ENCODE results near the gene TTC39A. TPM values are rescaled to one million over a fixed set of nuclear protein-coding genes. Genes with fewer than 3 reads are reported as not detected.
A peak's percentile ranks its signal among the peaks of the same experiment; 100 is the strongest.

TTC39A gene
- total RNA-seq, 3 donors from 2014 or later: 32.3 to 95.1 (median 87.0) TPM

GRCh38 chr1:51328926-51329325, 1.4 kb downstream of the TTC39A start:
- DNase-seq: no peak
- peak; percentile 41 for ATAC-seq
- Histone ChIP-seq H3K4me1 (ENCODE audit: low read depth) (peaks cover 11% of the 10 kb centered on the region), H3K36me3 (ENCODE audit: low read depth) (no peaks in the 10 kb centered on the region), H3K9me3 (no peaks in the 10 kb centered on the region), H3K4me3 (no peak overlapping the region)
- intact Hi-C loops (cut with DNase I, micrococcal nuclease): no loop called here
- no peak for TF ChIP-seq CTCF (IDR thresholded peaks at IDR 0.05)

DNA sequence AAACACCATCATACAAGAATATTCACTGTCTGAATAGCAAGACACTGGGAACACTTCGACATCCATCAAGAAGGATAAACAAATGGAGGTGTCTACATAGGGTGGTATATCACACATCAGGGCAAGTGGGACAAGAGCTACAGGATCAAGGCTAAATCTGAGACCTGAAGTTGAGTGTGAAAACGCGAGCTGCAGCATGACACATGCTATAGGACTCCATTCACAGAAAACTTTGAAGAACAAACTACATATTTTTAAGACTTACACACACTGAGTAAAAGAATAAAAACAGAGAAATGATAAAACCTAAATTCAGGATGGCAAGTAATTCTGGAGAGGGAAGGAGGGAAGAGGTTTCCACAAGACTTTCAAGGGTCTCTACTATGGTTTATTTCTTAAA, 2.1 kb downstream of the TTC39A start:
- no peak overlapping the region for H3K4me3 ChIP-seq
- peaks cover 11% of the 10 kb centered on the region for H3K4me1 ChIP-seq (ENCODE audit: low read depth)
- intact Hi-C loops (cut with DNase I, micrococcal nuclease): no loop called here
- TF ChIP-seq CTCF (IDR thresholded peaks at IDR 0.05): no peak
- ATAC-seq (no peak), DNase-seq (no peak)
- no peaks in the 10 kb centered on the region for H3K36me3 ChIP-seq (ENCODE audit: low read depth)
- no peaks in the 10 kb centered on the region for H3K9me3 ChIP-seq

DNA sequence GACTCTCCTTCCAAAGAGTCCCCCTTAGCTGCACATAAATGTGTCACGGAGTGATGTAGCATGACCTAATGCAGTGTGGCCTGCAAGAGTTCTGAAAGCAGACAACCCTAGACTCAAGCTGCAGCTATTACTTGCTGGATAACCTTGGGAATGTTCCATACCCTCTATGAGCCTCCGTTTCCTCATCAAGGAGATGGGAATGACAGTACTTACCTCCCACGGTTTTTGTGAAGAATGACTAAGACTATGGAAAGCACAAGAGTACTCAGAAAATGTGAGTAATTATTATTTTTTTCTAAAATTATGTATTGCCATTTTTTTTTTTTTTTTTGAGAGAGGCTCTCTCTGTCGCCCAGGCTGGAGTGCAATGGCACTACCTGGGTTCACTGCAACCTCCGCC, 3.0 kb downstream of the TTC39A start:
- DNase-seq: no peak
- H3K36me3 ChIP-seq (ENCODE audit: low read depth): no peaks in the 10 kb centered on the region
- intact Hi-C loops (cut with DNase I, micrococcal nuclease): no loop called here
- H3K9me3 ChIP-seq: no peaks in the 10 kb centered on the region
- peaks cover 11% of the 10 kb centered on the region for H3K4me1 ChIP-seq (ENCODE audit: low read depth)
- H3K4me3 ChIP-seq: no peak overlapping the region
- no peak for ATAC-seq
- no peak for TF ChIP-seq CTCF (IDR thresholded peaks at IDR 0.05)

DNA sequence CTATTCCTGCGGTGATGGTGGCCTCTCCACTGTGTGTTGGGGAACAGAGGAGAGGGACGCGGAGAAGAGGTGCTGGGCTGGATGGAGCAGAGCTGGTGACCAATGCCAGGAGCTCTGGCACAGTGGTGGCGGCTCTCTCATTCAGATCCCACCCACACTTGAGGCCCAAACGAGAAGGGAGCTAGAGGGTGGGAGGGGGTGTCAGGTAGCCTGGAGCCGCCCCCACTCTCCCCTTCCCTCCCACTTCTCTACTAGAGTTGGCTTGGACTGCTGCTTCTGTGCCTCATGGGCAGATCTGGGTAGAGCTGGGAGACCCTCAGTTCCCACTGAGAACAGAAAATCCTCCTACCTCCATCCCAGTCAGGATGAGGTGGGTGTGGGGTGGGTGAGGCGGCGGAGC, 3.5 kb downstream of the TTC39A start:
- no peaks in the 10 kb centered on the region for H3K9me3 ChIP-seq
- H3K4me1 ChIP-seq (ENCODE audit: low read depth): peaks cover 13% of the 10 kb centered on the region
- ATAC-seq (no peak), DNase-seq (no peak)
- intact Hi-C loops (cut with DNase I, micrococcal nuclease): no loop called here
- H3K4me3 ChIP-seq: no peak overlapping the region
- no peak for TF ChIP-seq CTCF (IDR thresholded peaks at IDR 0.05)
- H3K36me3 ChIP-seq (ENCODE audit: low read depth): no peaks in the 10 kb centered on the region

DNA sequence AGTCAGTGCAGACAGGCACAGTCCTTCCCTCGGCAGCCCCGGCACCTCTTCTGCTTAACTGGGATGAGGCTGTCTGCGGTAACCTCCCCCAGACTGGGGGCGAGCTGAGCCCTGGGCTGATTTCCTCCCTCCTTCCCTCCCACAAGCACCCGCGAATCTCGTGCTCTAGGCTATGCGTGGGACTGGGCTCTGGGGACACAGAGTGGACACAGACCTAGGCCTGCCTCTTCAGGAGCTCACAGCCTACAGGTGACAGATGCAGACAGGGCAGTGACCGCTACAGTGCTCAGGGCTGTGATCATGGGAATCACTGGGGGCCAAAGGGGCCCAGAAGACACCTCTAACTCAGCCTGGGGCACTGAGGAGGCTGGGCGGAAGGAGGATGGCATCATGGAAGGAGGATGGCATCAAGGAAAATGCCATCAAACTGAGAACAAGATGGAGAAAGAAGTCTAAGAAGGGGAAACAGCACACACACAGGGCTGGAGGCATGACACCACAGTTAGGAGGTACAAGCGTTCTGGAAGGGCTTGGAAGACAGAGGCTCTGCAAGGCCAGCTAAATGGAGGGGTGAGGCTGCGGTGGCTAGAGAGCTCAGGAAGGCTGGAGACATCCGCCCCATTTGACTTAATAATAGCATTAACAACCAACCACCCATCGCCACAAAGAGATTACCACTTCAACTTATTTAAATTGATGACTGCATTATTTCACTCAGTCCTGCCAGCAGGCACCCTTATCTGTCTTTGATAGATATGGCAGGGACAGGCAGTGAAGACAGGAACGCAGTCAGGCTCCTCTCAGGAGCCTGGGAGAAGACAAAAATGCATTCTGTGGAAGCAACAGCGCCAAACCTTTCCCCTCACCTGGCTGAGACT, 4.2 kb downstream of the TTC39A start:
- no peaks in the 10 kb centered on the region for H3K36me3 ChIP-seq (ENCODE audit: low read depth)
- TF ChIP-seq CTCF (IDR thresholded peaks at IDR 0.05): no peak
- ATAC-seq: no peak
- H3K4me3 ChIP-seq: no peak overlapping the region
- H3K4me1 ChIP-seq (ENCODE audit: low read depth): peaks cover 14% of the 10 kb centered on the region
- no peaks in the 10 kb centered on the region for H3K9me3 ChIP-seq
- DNase-seq: no peak
- intact Hi-C loops (cut with DNase I, micrococcal nuclease): no loop called here
